ENCODE data around the gene GTPBP2.
"Not testable (repeated sequence)": the region's sequence is repeated elsewhere in the genome, so short reads cannot be mapped to it uniquely, and the experiment has no call there.

The GTPBP2 gene

DNA sequence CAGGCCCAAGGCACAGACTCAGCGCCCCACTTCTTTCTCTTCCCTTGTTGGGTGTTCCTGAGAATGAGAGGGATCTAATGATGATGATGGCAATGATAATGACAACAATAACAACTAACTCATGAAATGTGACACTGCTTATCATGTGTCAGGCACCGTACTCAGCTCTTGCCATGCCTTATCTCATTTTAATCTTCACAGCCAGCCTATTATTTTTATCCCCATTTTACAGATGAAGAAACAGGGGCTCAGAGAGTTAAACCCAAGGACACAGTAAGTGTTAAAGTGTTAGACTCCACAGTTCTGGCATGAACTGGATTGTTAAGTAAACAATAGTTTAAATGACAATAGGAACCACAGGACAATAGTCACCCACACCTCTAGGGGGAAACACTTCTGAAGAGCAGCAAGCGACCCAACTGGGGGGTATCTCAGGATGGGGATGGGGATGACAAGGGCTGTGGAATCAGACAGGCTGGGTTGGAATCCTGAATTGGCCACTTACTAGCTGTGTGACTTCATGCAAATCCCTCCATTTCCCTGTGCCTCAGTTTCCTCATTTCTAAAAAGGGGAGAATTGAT lies 28.2 kb upstream of the GTPBP2 start:
- TF ChIP-seq ELF4 (IDR thresholded peaks at IDR 0.05) (no peak), SUZ12 (IDR thresholded peaks at IDR 0.05) (no peak), FOXM1 (IDR thresholded peaks at IDR 0.05; ENCODE audit: borderline replicate concordance) (no peak), HDGF (IDR thresholded peaks at IDR 0.05; ENCODE audit: borderline replicate concordance) (no peak), TARDBP (IDR thresholded peaks at IDR 0.05) (no peak), SP1 (IDR thresholded peaks at IDR 0.05) (no peak), ARNT (IDR thresholded peaks at IDR 0.05) (no peak), L3MBTL2 (conservative IDR thresholded peaks at IDR 0.05) (no peak), BHLHE40 (IDR thresholded peaks at IDR 0.05; ENCODE audit: borderline replicate concordance) (no peak), CTBP1 (IDR thresholded peaks at IDR 0.05; ENCODE audit: borderline replicate concordance) (no peak), FOXK2 (IDR thresholded peaks at IDR 0.05) (no peak), NFRKB (IDR thresholded peaks at IDR 0.05) (no peak), ZNF384 (IDR thresholded peaks at IDR 0.05) (no peak)
- TF ChIP-seq, protein P1, sequence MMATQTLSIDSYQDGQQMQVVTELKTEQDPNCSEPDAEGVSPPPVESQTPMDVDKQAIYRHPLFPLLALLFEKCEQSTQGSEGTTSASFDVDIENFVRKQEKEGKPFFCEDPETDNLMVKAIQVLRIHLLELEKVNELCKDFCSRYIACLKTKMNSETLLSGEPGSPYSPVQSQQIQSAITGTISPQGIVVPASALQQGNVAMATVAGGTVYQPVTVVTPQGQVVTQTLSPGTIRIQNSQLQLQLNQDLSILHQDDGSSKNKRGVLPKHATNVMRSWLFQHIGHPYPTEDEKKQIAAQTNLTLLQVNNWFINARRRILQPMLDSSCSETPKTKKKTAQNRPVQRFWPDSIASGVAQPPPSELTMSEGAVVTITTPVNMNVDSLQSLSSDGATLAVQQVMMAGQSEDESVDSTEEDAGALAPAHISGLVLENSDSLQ (IDR thresholded peaks at IDR 0.05), result no peak
- ChIA-PET CTCF (interaction anchor here (1.0 kb wide), 1 partner anchor 10 kb away, joined by 3 read pairs; no protein-coding TSS in a partner anchor), POLR2A (interaction anchor here (1.2 kb wide), 1 partner anchor 12 kb away, joined by 3 read pairs; the partner anchor contains the start of gene RSPH9)
- DNase-seq (ENCODE audit: extremely low spot score), result no peak

DNA sequence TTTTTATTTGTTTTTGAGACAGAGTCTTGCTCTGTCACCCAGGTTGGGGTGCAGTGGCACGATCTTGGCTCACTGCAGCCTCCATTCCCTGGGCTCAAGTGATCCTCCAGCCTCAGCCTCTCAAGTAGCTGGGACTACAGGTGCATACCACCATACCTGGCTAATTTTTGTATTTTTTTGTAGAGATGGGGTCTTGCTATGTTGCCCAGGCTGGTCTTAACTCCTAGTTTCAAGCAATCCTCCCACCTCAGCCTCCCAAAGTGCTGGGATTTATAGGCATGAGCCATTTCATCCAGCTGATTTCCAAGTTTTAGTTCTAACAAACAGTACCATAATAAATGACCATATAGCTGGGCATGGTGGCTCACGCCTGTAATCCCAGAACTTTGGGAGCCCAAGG lies 23.8 kb upstream of the GTPBP2 start:
- CTCF ChIA-PET; POLR2A ChIA-PET; DNase-seq (ENCODE audit: extremely low spot score): not testable (repeated sequence)

DNA sequence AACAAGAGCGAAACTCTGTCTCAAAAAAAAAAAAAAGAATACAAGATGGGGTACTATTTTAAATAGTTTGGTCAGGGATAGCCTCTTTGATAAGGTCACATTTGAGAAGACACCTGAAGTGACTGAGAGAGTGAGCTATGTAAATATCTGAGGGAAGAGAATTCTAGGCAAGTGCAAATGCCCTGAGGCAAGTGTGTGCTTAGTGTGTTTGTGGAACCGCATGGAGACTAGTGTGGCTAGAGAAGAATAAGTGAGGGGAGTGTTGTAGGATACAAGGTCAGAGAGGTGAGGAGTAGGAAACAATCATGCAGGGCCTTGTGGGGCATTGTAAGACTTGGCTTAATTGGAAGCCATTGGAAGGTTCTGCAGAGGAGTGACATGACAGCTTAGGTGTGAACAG lies 19.2 kb upstream of the GTPBP2 start:
- no peak for DNase-seq (ENCODE audit: extremely low spot score)
- TF ChIP-seq FOXM1 (IDR thresholded peaks at IDR 0.05; ENCODE audit: borderline replicate concordance) (no peak), BHLHE40 (IDR thresholded peaks at IDR 0.05; ENCODE audit: borderline replicate concordance) (no peak), CTBP1 (IDR thresholded peaks at IDR 0.05; ENCODE audit: borderline replicate concordance) (no peak), FOXA1 (IDR thresholded peaks at IDR 0.05) (no peak), SP1 (IDR thresholded peaks at IDR 0.05) (no peak), ELF4 (IDR thresholded peaks at IDR 0.05) (no peak), HDGF (IDR thresholded peaks at IDR 0.05; ENCODE audit: borderline replicate concordance) (no peak), TARDBP (IDR thresholded peaks at IDR 0.05) (no peak), FOXK2 (IDR thresholded peaks at IDR 0.05) (no peak), L3MBTL2 (conservative IDR thresholded peaks at IDR 0.05) (no peak), LEF1 (IDR thresholded peaks at IDR 0.05; ENCODE audit: borderline replicate concordance) (no peak), ZNF384 (IDR thresholded peaks at IDR 0.05) (no peak), NFRKB (IDR thresholded peaks at IDR 0.05) (no peak), ARNT (IDR thresholded peaks at IDR 0.05) (no peak)
- TF ChIP-seq, protein P1 (IDR thresholded peaks at IDR 0.05), result no peak
- CTCF ChIA-PET, result no interaction called here
- POLR2A ChIA-PET, result interaction anchor here (1.7 to 5.3 kb wide), 2 partner anchors 12 to 19 kb away, joined by 8 to 44 read pairs; partner anchors contain the start of genes GTPBP2 and MAD2L1BP

DNA sequence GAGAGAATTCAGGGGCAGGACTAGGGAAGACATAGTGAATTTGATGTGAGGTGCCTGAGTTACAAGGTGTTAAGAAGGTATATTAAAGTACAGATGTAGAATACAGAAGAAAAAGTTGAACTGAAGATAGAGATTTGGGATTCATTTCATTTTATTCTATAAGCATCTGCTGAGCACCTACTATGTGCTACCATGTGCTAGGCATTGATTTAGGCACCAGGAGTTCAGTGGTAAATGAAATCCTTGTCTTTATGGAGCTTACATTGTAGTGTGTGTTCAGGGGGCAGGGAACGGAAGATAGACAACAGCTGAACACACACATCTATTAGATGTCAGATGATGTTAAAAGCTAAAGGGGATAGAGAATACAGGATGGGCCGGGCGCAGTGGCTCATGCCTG lies 18.5 kb upstream of the GTPBP2 start:
- TF ChIP-seq SP1 (IDR thresholded peaks at IDR 0.05) (no peak), FOXM1 (IDR thresholded peaks at IDR 0.05; ENCODE audit: borderline replicate concordance) (no peak), CTBP1 (IDR thresholded peaks at IDR 0.05; ENCODE audit: borderline replicate concordance) (no peak), NFRKB (IDR thresholded peaks at IDR 0.05) (no peak), HDGF (IDR thresholded peaks at IDR 0.05; ENCODE audit: borderline replicate concordance) (no peak), SUZ12 (IDR thresholded peaks at IDR 0.05) (no peak), FOXA1 (IDR thresholded peaks at IDR 0.05) (no peak)
- TF ChIP-seq, protein P1 (IDR thresholded peaks at IDR 0.05), result no peak
- ChIA-PET CTCF (interaction anchor here (1.0 kb wide), 1 partner anchor 21 kb away, joined by 3 read pairs; no protein-coding TSS in a partner anchor), POLR2A (interaction anchor here (0.6 to 5.3 kb wide), 4 partner anchors 12 to 58 kb away, joined by 3 to 44 read pairs (median 6); partner anchors contain the start of genes GTPBP2 and MAD2L1BP)
- no peak for DNase-seq (ENCODE audit: extremely low spot score)

DNA sequence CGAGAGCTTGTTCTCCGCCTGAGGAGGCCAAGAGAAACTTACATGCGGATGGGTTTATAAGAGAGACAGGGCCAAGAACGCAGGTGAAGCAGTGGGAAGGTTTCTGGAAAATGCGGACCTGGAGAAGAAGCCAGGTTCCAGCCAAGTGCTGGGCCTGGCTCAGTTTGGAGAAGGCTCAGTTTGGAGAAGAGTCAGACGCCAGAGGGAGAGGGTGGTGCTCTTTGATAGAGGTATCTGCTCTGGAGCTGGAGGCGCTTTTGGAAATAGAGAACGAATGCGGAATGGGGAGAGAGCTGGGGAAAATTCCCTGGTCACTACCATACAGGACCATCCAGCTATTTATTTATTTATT lies 16.5 kb upstream of the GTPBP2 start:
- DNase-seq (ENCODE audit: extremely low spot score), result no peak
- TF ChIP-seq CTBP1 (IDR thresholded peaks at IDR 0.05; ENCODE audit: borderline replicate concordance) (no peak), ELF4 (IDR thresholded peaks at IDR 0.05) (no peak)
- TF ChIP-seq, protein P1 (IDR thresholded peaks at IDR 0.05), result no peak
- POLR2A ChIA-PET, result interaction anchor here (2.9 to 5.3 kb wide), 2 partner anchors 10 to 16 kb away, joined by 18 to 44 read pairs; partner anchors contain the start of genes GTPBP2 and MAD2L1BP
- CTCF ChIA-PET, result interaction anchor here (1.4 kb wide), 1 partner anchor 22 kb away, joined by 3 read pairs; no protein-coding TSS in a partner anchor

Measured in HEK293T (cell line).